ENCODE measurements around the gene SPDYE16. TPM values are rescaled to one million over a fixed set of nuclear protein-coding genes. Genes with fewer than 3 reads are reported as not detected.

SPDYE16 gene
- total and polyA plus RNA-seq, 2 experiments from 2014 or later = 0.55 TPM; not detected in 1

- Histone ChIP-seq H3K4me2 (no peak overlapping the region), H4K20me1 (replicated peaks; ENCODE audit: insufficient read depth) (no peaks in the 10 kb centered on the region), H3K4me3 (no peak overlapping the region), H3K4me1 (ENCODE audit: insufficient read depth) (peaks cover 12% of the 10 kb centered on the region), H3F3A (replicated peaks; ENCODE audit: low read depth) (no peaks in the 10 kb centered on the region), H3K27me3 (ENCODE audit: insufficient read depth) (no peaks in the 10 kb centered on the region), H3K79me2 (replicated peaks; ENCODE audit: insufficient read depth) (no peaks in the 10 kb centered on the region), H3K9me2 (ENCODE audit: insufficient read depth) (no peaks in the 10 kb centered on the region), H2AFZ (no peak overlapping the region), H3K27ac (ENCODE audit: low read depth) (no peak overlapping the region), H3K36me3 (ENCODE audit: insufficient read depth) (no peaks in the 10 kb centered on the region)
- no peaks in the 10 kb centered on the region for H3K9me3 Mint-ChIP-seq
- no peak overlapping the region; the same call in 1 of the 2 replicates for H3K27ac Mint-ChIP-seq
- H3K27me3 Mint-ChIP-seq (ENCODE audit: insufficient read depth, low read depth, poor library complexity) = peaks cover 8% of the 10 kb centered on the region
- DNase-seq (ENCODE audit: low spot score) (no peak), ATAC-seq (no peak)
- no peak for TF ChIP-seq EZH2 (IDR thresholded peaks at IDR 0.05; ENCODE audit: low read depth, unreplicated experiment)
- no peak for TF ChIP-seq ETS1 (IDR thresholded peaks at IDR 0.05)
- TF ChIP-seq STAT1 (IDR thresholded peaks at IDR 0.05; ENCODE audit: unreplicated experiment) = no peak
- TF ChIP-seq POLR2AphosphoS5 (IDR thresholded peaks at IDR 0.05; ENCODE audit: low read depth) = no peak
- H3K36me3 Mint-ChIP-seq (ENCODE audit: low read depth) = no peaks in the 10 kb centered on the region
- H3K4me3 Mint-ChIP-seq = no peak overlapping the region
- peaks cover 5% of the 10 kb centered on the region for H3K4me1 Mint-ChIP-seq
These were observed 29.0 kb downstream of the SPDYE16 start for GRCh38 chr7:76513817-76514799.

GRCh38 chr7:76512941-76513816 lies 29.9 kb downstream of the SPDYE16 start:
- H2AFZ ChIP-seq = no peak overlapping the region
- DNase-seq (ENCODE audit: low spot score) (peak; percentile 81), ATAC-seq (peak; percentile 46)
- H3K27me3 ChIP-seq (ENCODE audit: insufficient read depth) = no peaks in the 10 kb centered on the region
- peaks cover 5% of the 10 kb centered on the region for H3K4me1 Mint-ChIP-seq
- no peaks in the 10 kb centered on the region for H3K9me3 Mint-ChIP-seq
- H3F3A ChIP-seq (replicated peaks; ENCODE audit: low read depth) = no peaks in the 10 kb centered on the region
- no peaks in the 10 kb centered on the region for H3K36me3 ChIP-seq (ENCODE audit: insufficient read depth)
- no peaks in the 10 kb centered on the region for H3K36me3 Mint-ChIP-seq (ENCODE audit: low read depth)
- no peak overlapping the region for H3K27ac ChIP-seq (ENCODE audit: low read depth)
- no peak overlapping the region for H3K4me3 ChIP-seq
- no peaks in the 10 kb centered on the region for H3K79me2 ChIP-seq (replicated peaks; ENCODE audit: insufficient read depth)
- H3K4me1 ChIP-seq (ENCODE audit: insufficient read depth) = peaks cover 12% of the 10 kb centered on the region
- H3K27ac Mint-ChIP-seq = no peak overlapping the region
- H4K20me1 ChIP-seq (replicated peaks; ENCODE audit: insufficient read depth) = no peaks in the 10 kb centered on the region
- H3K27me3 Mint-ChIP-seq (ENCODE audit: insufficient read depth, low read depth, poor library complexity) = peaks cover 6% of the 10 kb centered on the region
- no peak overlapping the region for H3K4me3 Mint-ChIP-seq
- no peak overlapping the region for H3K4me2 ChIP-seq
- TF ChIP-seq CTCF (conservative IDR thresholded peaks at IDR 0.05; ENCODE audit: low read depth in 2 of 2) = peak; percentile 48 to 50
- no peak for TF ChIP-seq EZH2 (IDR thresholded peaks at IDR 0.05; ENCODE audit: low read depth, unreplicated experiment)
- no peak for TF ChIP-seq JUNB (IDR thresholded peaks at IDR 0.05; ENCODE audit: unreplicated experiment)
- TF ChIP-seq POLR2AphosphoS5 (IDR thresholded peaks at IDR 0.05; ENCODE audit: low read depth) = no peak
- TF ChIP-seq ZNF462 (CRISPR knock-in tag; IDR thresholded peaks at IDR 0.05) = no peak
- H3K9me2 ChIP-seq (ENCODE audit: insufficient read depth) = no peaks in the 10 kb centered on the region

All from GM23338 (cell line).